DND-41 (cell line): ENCODE measurements around the gene DNASE1L3.

Experiments used
- ATAC-seq: fragments of 200-7000 bp; cut with Tn5 transposase; 3 replicates; pipeline ENCODE4 v1.9.1; 2021; ENCODE audit warnings: low read depth; ENCODE audit not compliant: insufficient read depth
- DNase-seq: peaks from one replicate; pipeline ENCODE4 v3.0.0-alpha.2; 2020
- H2AFZ ChIP-seq: 2 replicates; pipeline ENCODE4 v1.6.0; 2012; ENCODE audit warnings: low read depth, low read length
- H3K27ac ChIP-seq: 2 replicates; pipeline ENCODE4 v1.5.1; 2012; ENCODE audit warnings: low read length, inconsistent platforms
- H3K27me3 ChIP-seq: fragments of 200-600 bp; sonication (generic); 2 replicates; pipeline ENCODE4 v1.6.0; 2012; ENCODE audit warnings: low read length, mild to moderate bottlenecking, inconsistent platforms; ENCODE audit not compliant: insufficient read depth, poor library complexity
- H3K36me3 ChIP-seq: 2 replicates; pipeline ENCODE4 v1.5.1; 2012; ENCODE audit warnings: low read length, inconsistent platforms; ENCODE audit not compliant: insufficient read depth
- H3K4me1 ChIP-seq: 2 replicates; pipeline ENCODE4 v1.5.1; 2012; ENCODE audit warnings: mild to moderate bottlenecking, low read length; ENCODE audit not compliant: insufficient read depth
- H3K4me2 ChIP-seq: 2 replicates; pipeline ENCODE4 v1.6.0; 2012; ENCODE audit warnings: mild to moderate bottlenecking, moderate library complexity, low read length, inconsistent platforms; ENCODE audit not compliant: insufficient read depth
- H3K4me3 ChIP-seq, 2 experiments: fragments of 200-600 bp in 1 of 2; shearing (Covaris generic) in 1 of 2; 2 replicates each; pipeline ENCODE4 v1.5.1; 2012 to 2016; ENCODE audit warnings: inconsistent platforms in 2 of 2, low read length in 2 of 2, mild to moderate bottlenecking in 2 of 2, low read depth in 1 of 2, moderate library complexity in 1 of 2
- H3K79me2 ChIP-seq: 2 replicates; pipeline ENCODE4 v1.6.0; 2012; ENCODE audit warnings: low read length, inconsistent platforms; ENCODE audit not compliant: insufficient read depth
- H3K9ac ChIP-seq: 2 replicates; pipeline ENCODE4 v1.6.0; 2012; ENCODE audit warnings: low read depth, mild to moderate bottlenecking, inconsistent platforms, low read length, moderate library complexity
- H3K9me3 ChIP-seq: 2 replicates; pipeline ENCODE4 v1.5.1; 2012; ENCODE audit warnings: low read length, moderate library complexity, mild to moderate bottlenecking, inconsistent platforms; ENCODE audit not compliant: insufficient read depth, severe bottlenecking
- H4K20me1 ChIP-seq: 2 replicates; pipeline ENCODE4 v1.6.0; 2012; ENCODE audit warnings: low read length; ENCODE audit not compliant: insufficient read depth
- CTCF ChIP-seq: IDR thresholded peaks from 2 replicates; pipeline ENCODE4 v1.5.1; 2012; ENCODE audit warnings: borderline replicate concordance, low read length, moderate library complexity, mild to moderate bottlenecking; ENCODE audit not compliant: poor library complexity, severe bottlenecking; ENCODE audit errors: extremely low read depth
- EZH2 ChIP-seq: IDR thresholded peaks from 3 replicates; pipeline ENCODE4 v1.6.1; 2012; ENCODE audit warnings: borderline replicate concordance, low read depth, mild to moderate bottlenecking, moderate library complexity, low read length, inconsistent platforms; ENCODE audit not compliant: severe bottlenecking

The DNASE1L3 gene

GRCh38 chr3:58144478-58145325 lies 66.1 kb downstream of the DNASE1L3 start:
- DNase-seq = no peak
- Histone ChIP-seq H3K9ac (no peak overlapping the region), H3K79me2 (no peaks in the 10 kb centered on the region), H3K4me1 (no peaks in the 10 kb centered on the region), H3K4me3 (no peak overlapping the region), H3K4me2 (no peak overlapping the region), H3K36me3 (peaks cover 83% of the 10 kb centered on the region), H4K20me1 (no peaks in the 10 kb centered on the region), H3K27me3 (no peaks in the 10 kb centered on the region), H2AFZ (no peak overlapping the region), H3K27ac (no peak overlapping the region), H3K9me3 (no peaks in the 10 kb centered on the region)
- no peak for ATAC-seq
- no peak for TF ChIP-seq CTCF
- no peak for TF ChIP-seq EZH2

GRCh38 chr3:58143417-58144055 lies 67.2 kb downstream of the DNASE1L3 start:
- H3K9ac ChIP-seq = no peak overlapping the region
- no peak overlapping the region for H3K4me2 ChIP-seq
- TF ChIP-seq EZH2 (no peak), CTCF (no peak)
- H3K79me2 ChIP-seq = no peaks in the 10 kb centered on the region
- H3K4me3 ChIP-seq = no peak overlapping the region
- no peak for ATAC-seq
- no peak for DNase-seq
- no peaks in the 10 kb centered on the region for H3K27me3 ChIP-seq
- no peaks in the 10 kb centered on the region for H3K9me3 ChIP-seq
- no peak overlapping the region for H2AFZ ChIP-seq
- H3K27ac ChIP-seq = no peak overlapping the region
- H3K36me3 ChIP-seq = peaks cover 83% of the 10 kb centered on the region
- H3K4me1 ChIP-seq = no peaks in the 10 kb centered on the region
- no peaks in the 10 kb centered on the region for H4K20me1 ChIP-seq
